Measurements from ENCODE around the gene SCN9A.

GRCh38 chr2:166375736-166376487 lies at the start of gene SCN9A:
- TF ChIP-seq CTCF (tag by site-specific recombination; IDR thresholded peaks at IDR 0.05) (peak; percentile 85), YY1 (tag by site-specific recombination; IDR thresholded peaks at IDR 0.05) (no peak), ZNF654 (tag by site-specific recombination; IDR thresholded peaks at IDR 0.05; ENCODE audit: low read depth) (no peak), ZNF311 (tag by site-specific recombination; IDR thresholded peaks at IDR 0.05; ENCODE audit: borderline replicate concordance) (no peak), SP3 (tag by site-specific recombination; IDR thresholded peaks at IDR 0.05) (peak; percentile 88), ZBTB1 (tag by site-specific recombination; IDR thresholded peaks at IDR 0.05) (no peak), ZNF747 (tag by site-specific recombination; IDR thresholded peaks at IDR 0.05) (no peak)
- TF ChIP-seq, protein P1, sequence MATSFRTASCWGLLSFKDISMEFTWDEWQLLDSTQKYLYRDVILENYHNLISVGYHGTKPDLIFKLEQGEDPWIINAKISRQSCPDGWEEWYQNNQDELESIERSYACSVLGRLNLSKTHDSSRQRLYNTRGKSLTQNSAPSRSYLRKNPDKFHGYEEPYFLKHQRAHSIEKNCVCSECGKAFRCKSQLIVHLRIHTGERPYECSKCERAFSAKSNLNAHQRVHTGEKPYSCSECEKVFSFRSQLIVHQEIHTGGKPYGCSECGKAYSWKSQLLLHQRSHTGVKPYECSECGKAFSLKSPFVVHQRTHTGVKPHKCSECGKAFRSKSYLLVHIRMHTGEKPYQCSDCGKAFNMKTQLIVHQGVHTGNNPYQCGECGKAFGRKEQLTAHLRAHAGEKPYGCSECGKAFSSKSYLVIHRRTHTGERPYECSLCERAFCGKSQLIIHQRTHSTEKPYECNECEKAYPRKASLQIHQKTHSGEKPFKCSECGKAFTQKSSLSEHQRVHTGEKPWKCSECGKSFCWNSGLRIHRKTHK (tag by site-specific recombination; IDR thresholded peaks at IDR 0.05), result no peak
- TF ChIP-seq, protein P2, sequence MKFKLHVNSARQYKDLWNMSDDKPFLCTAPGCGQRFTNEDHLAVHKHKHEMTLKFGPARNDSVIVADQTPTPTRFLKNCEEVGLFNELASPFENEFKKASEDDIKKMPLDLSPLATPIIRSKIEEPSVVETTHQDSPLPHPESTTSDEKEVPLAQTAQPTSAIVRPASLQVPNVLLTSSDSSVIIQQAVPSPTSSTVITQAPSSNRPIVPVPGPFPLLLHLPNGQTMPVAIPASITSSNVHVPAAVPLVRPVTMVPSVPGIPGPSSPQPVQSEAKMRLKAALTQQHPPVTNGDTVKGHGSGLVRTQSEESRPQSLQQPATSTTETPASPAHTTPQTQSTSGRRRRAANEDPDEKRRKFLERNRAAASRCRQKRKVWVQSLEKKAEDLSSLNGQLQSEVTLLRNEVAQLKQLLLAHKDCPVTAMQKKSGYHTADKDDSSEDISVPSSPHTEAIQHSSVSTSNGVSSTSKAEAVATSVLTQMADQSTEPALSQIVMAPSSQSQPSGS (tag by site-specific recombination; IDR thresholded peaks at IDR 0.05; ENCODE audit: low read depth), result no peak
- TF ChIP-seq, protein P3, sequence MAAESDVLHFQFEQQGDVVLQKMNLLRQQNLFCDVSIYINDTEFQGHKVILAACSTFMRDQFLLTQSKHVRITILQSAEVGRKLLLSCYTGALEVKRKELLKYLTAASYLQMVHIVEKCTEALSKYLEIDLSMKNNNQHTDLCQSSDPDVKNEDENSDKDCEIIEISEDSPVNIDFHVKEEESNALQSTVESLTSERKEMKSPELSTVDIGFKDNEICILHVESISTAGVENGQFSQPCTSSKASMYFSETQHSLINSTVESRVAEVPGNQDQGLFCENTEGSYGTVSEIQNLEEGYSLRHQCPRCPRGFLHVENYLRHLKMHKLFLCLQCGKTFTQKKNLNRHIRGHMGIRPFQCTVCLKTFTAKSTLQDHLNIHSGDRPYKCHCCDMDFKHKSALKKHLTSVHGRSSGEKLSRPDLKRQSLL (tag by site-specific recombination; IDR thresholded peaks at IDR 0.05), result no peak
- TF ChIP-seq, protein P4, sequence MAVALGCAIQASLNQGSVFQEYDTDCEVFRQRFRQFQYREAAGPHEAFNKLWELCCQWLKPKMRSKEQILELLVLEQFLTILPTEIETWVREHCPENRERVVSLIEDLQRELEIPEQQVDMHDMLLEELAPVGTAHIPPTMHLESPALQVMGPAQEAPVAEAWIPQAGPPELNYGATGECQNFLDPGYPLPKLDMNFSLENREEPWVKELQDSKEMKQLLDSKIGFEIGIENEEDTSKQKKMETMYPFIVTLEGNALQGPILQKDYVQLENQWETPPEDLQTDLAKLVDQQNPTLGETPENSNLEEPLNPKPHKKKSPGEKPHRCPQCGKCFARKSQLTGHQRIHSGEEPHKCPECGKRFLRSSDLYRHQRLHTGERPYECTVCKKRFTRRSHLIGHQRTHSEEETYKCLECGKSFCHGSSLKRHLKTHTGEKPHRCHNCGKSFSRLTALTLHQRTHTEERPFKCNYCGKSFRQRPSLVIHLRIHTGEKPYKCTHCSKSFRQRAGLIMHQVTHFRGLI (tag by site-specific recombination; IDR thresholded peaks at IDR 0.05), result no peak
- TF ChIP-seq, protein P5, sequence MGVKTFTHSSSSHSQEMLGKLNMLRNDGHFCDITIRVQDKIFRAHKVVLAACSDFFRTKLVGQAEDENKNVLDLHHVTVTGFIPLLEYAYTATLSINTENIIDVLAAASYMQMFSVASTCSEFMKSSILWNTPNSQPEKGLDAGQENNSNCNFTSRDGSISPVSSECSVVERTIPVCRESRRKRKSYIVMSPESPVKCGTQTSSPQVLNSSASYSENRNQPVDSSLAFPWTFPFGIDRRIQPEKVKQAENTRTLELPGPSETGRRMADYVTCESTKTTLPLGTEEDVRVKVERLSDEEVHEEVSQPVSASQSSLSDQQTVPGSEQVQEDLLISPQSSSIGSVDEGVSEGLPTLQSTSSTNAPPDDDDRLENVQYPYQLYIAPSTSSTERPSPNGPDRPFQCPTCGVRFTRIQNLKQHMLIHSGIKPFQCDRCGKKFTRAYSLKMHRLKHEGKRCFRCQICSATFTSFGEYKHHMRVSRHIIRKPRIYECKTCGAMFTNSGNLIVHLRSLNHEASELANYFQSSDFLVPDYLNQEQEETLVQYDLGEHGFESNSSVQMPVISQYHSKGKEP (tag by site-specific recombination; IDR thresholded peaks at IDR 0.05), result peak; percentile 47
